Spinal cord (tissue), 10 donors: Measurements from ENCODE around the gene WEE2. TPM values are rescaled to one million over a fixed set of nuclear protein-coding genes. Genes with fewer than 3 reads are reported as not detected.
"Not testable (repeated sequence)": the region's sequence is repeated elsewhere in the genome, so short reads cannot be mapped to it uniquely, and the experiment has no call there.

Experiments used
- DNase-seq, 6 donors: peaks; one replicate each; pipeline versions ENCODE4 v3.0.0 to v3.0.0-alpha.2; 2013 to 2015; ENCODE audit warnings: low spot score in 6 of 6, low read depth in 4 of 6
- H3K27ac ChIP-seq: one replicate; pipeline ENCODE4 v1.5.1; 2013; ENCODE audit warnings: low read depth, low read length, control low read depth
- H3K27me3 ChIP-seq: one replicate; pipeline ENCODE4 v1.6.1; 2013; ENCODE audit warnings: low read length; ENCODE audit not compliant: control insufficient read depth, insufficient read depth
- H3K36me3 ChIP-seq: one replicate; pipeline ENCODE4 v1.6.1; 2013; ENCODE audit warnings: low read length; ENCODE audit not compliant: control insufficient read depth, insufficient read depth
- H3K4me1 ChIP-seq: one replicate; pipeline ENCODE4 v1.6.1; 2013; ENCODE audit warnings: low read length; ENCODE audit not compliant: control insufficient read depth, insufficient read depth
- H3K4me3 ChIP-seq: one replicate; pipeline ENCODE4 v1.5.1; 2013; ENCODE audit warnings: low read depth, low read length, control low read depth
- H3K9me3 ChIP-seq: one replicate; pipeline ENCODE4 v1.6.1; 2013; ENCODE audit warnings: low read length; ENCODE audit not compliant: control insufficient read depth, insufficient read depth
- WGBS: methylation state at CpG from one replicate; pipeline ENCODE4 v1.1.5; 2013; ENCODE audit warnings: missing lambda C conversion rate; ENCODE audit not compliant: insufficient coverage; 5-methylcytosine and 5-hydroxymethylcytosine counted together
- polyA plus RNA-seq, 2 donors: library from polyadenylated mRNA; unstranded; fragments of 120-200 nt; gene quantifications; one replicate each; pipeline ENCODE4 v1.2.1, GENCODE V29; 2013; ENCODE audit not compliant: insufficient read length in 2 of 2
- small RNA-seq: library from RNA; depleted of rRNA; stranded (forward); fragments of <200 nt; gene quantifications from one replicate; pipeline ENCODE3, GENCODE V24; 2014; ENCODE audit warnings: low replicate concordance
- total RNA-seq, 2 donors: library from RNA; depleted of rRNA in 1 of 2; stranded (reverse); fragments of 120-200 nt in 1 of 2; fragments of >200 nt in 1 of 2; gene quantifications; one replicate each; pipeline versions ENCODE4 v1.2.3 to v1.2.4, GENCODE V29; 2013 to 2014
- donor health status: healthy.

WEE2 gene
- total and polyA plus RNA-seq, 4 donors, result 0.22 to 0.57 (median 0.41) TPM

DNA sequence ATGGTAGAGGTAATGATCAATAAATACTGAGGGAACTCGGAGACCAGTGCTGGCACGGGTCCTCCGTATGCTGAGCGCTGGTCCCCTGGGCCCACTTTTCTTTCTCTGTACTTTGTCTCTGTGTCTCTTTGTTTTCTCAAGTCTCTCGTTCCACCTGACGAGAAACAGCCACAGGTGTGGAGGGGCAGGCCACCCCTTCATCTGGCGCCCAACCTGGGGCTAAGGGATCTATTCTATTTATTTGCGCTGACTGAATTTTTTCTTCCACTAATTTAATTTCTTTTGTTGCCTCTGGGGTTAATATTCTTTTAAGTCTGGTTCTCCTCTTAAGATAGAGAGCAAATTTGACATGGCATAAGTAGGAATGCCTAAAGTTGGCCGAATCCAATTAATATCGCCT, 43.8 kb downstream of the WEE2 start:
- H3K4me1 ChIP-seq, H3K27ac ChIP-seq, DNase-seq, H3K9me3 ChIP-seq, H3K27me3 ChIP-seq, H3K4me3 ChIP-seq: not testable (repeated sequence)
- 96% methylated on average over 5 of the region's 10 CpGs for WGBS
- peaks cover 11% of the 10 kb centered on the region for H3K36me3 ChIP-seq

GRCh38 chr7:141752634-141753033, 44.5 kb downstream of the WEE2 start:
- 95% methylated on average over 8 of the region's 13 CpGs for WGBS
- Histone ChIP-seq H3K27ac (no peak overlapping the region), H3K36me3 (peaks cover 11% of the 10 kb centered on the region), H3K9me3 (peaks cover 2% of the 10 kb centered on the region), H3K4me1 (no peaks in the 10 kb centered on the region), H3K4me3 (no peak overlapping the region), H3K27me3 (no peaks in the 10 kb centered on the region)
- no peak for DNase-seq

GRCh38 chr7:141754939-141755338, 46.8 kb downstream of the WEE2 start:
- Histone ChIP-seq H3K4me3 (no peak overlapping the region), H3K27me3 (no peaks in the 10 kb centered on the region), H3K27ac (no peak overlapping the region), H3K4me1 (no peaks in the 10 kb centered on the region), H3K36me3 (peaks cover 16% of the 10 kb centered on the region), H3K9me3 (peaks cover 2% of the 10 kb centered on the region)
- no peak for DNase-seq
- 86% methylated on average over 3 of the region's 6 CpGs for WGBS

GRCh38 chr7:141763797-141764196, 55.6 kb downstream of the WEE2 start, which contains the start of gene TAS2R3:
TSS of gene TAS2R3 (plus strand) at chr7:141764097. CDS start at chr7:141764159, 62 bp downstream.
- Histone ChIP-seq H3K27ac (no peak within 1 kb of the TSS), H3K36me3 (peaks cover 10% of the 10 kb centered on the region), H3K4me3 (no peak within 1 kb of the TSS), H3K9me3 (no peaks in the 10 kb centered on the region), H3K27me3 (no peaks in the 10 kb centered on the region), H3K4me1 (no peaks in the 10 kb centered on the region)
- no peak for DNase-seq
- 94% methylated on average over 2 of the region's 3 CpGs for WGBS

DNA sequence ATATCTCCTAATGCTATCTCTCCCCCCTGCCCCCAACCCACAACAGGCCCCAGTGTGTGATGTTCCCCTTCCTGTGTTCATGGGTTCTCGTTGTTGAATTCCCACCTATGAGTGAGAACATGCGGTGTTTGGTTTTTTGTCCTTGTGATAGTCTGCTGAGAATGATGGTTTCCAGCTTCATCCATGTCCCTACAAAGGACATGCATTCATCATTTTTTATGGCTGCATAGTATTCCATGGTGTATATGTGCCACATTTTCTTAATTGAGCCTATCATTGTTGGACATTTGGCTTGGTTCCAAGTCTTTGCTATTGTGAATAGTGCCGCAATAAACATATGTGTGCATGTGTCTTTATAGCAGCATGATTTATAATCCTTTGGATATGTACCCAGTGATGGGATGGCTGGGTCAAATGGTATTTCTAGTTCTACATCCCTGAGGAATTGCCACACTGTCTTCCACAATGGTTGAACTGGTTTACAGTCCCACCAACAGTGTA, 62.0 kb downstream of the WEE2 start:
- not testable (repeated sequence) for H3K9me3 ChIP-seq, H3K4me1 ChIP-seq, H3K27me3 ChIP-seq, DNase-seq, H3K27ac ChIP-seq, H3K4me3 ChIP-seq, H3K36me3 ChIP-seq
- no CpG with 5 or more reads among the region's 3 CpGs for WGBS

DNA sequence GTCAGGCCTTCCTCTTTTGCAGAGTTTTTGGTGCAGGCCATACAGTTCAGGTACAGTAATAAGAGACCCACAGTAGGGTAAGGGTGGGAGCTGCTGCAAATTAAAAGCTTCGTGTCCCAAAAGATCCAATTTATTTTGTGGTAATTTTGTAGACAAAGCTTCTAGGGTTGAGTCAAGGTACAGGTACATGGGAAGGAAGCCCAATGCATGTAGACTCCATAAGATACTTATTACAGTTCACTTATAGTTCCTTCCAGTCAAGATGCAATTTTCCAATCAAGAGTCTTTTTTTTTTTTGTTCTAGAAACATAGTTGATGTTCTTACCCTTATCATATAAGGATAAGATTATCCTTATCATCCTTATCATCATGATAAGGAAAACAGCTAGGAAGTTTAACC, 68.2 kb downstream of the WEE2 start, which contains the start of gene TAS2R4:
Gene TAS2R4 (plus strand): TSS at position 301 of the 400 bp plus-strand sequence. CDS start 1,815 bp downstream, outside the sequence.
- Histone ChIP-seq H3K4me3 (no peak within 1 kb of the TSS), H3K4me1 (no peaks in the 10 kb centered on the region), H3K27me3 (no peaks in the 10 kb centered on the region), H3K9me3 (no peaks in the 10 kb centered on the region), H3K27ac (no peak within 1 kb of the TSS), H3K36me3 (no peaks in the 10 kb centered on the region)
- DNase-seq, result no peak
- no CpG with 5 or more reads among the region's 1 CpG for WGBS

Small RNA genes lying within 50 kb of the gene (small RNA-seq; reads per million reads assigned to genes)
- gene RNU1-82P, result not detected

Other genes with a start within 250 kb of the WEE2 start
- 10 to 100 TPM; 43.7 to 65.7 TPM for gene AGK, start 156.9 kb upstream of the WEE2 start, total RNA-seq
- 10 to 100 TPM; 48.5 TPM for gene AGK, start 156.9 kb upstream of the WEE2 start, polyA plus RNA-seq
- 10 to 100 TPM; 23.7 to 33.7 TPM for gene DENND11, start 6.2 kb upstream of the WEE2 start, total RNA-seq
- 10 to 100 TPM; 23.1 to 27.2 TPM for gene DENND11, start 6.2 kb upstream of the WEE2 start, polyA plus RNA-seq
- 100 to 1,000 TPM in 1 of 2 donors, 10 to 100 TPM in 1; 86.5 to 150 TPM for gene SSBP1, start 30.0 kb downstream of the WEE2 start, total RNA-seq
- gene SSBP1, start 30.0 kb downstream of the WEE2 start, polyA plus RNA-seq, result 100 to 1,000 TPM; 117 to 119 TPM
- gene TAS2R3, start 55.7 kb downstream of the WEE2 start, total RNA-seq, result 1 to 10 TPM; 3.6 to 5.7 TPM
- under 1 TPM; 0.33 to 0.40 TPM for gene TAS2R3, start 55.7 kb downstream of the WEE2 start, polyA plus RNA-seq
- gene TAS2R4, start 68.3 kb downstream of the WEE2 start, total RNA-seq, result 1 to 10 TPM; 3.4 to 4.5 TPM
- gene TAS2R4, start 68.3 kb downstream of the WEE2 start, polyA plus RNA-seq, result 1 to 10 TPM; 1.4 to 3.4 TPM
- 1 to 10 TPM; 3.5 to 3.7 TPM for gene TAS2R5, start 81.9 kb downstream of the WEE2 start, total RNA-seq
- gene TAS2R5, start 81.9 kb downstream of the WEE2 start, polyA plus RNA-seq, result 1 to 10 TPM; 2.4 to 4.7 TPM
- not detected for gene PRSS37, start 133.1 kb downstream of the WEE2 start, total RNA-seq
- under 1 TPM; 0.24 to 0.45 TPM for gene PRSS37, start 133.1 kb downstream of the WEE2 start, polyA plus RNA-seq
- gene OR9A4, start 208.0 kb downstream of the WEE2 start, total RNA-seq, result under 1 TPM; 0.11 to 0.30 TPM
- gene OR9A4, start 208.0 kb downstream of the WEE2 start, polyA plus RNA-seq, result not detected
- 1 to 10 TPM in 1 of 2 donors, under 1 TPM in 1; 0.17 to 2.1 TPM for gene CLEC5A, start 238.6 kb downstream of the WEE2 start, total RNA-seq
- gene CLEC5A, start 238.6 kb downstream of the WEE2 start, polyA plus RNA-seq, result under 1 TPM in 1 of 2 donors, not detected in 1; 0.05 TPM